Measurements from ENCODE around the gene COL1A1. TPM values are rescaled to one million over a fixed set of nuclear protein-coding genes. Genes with fewer than 3 reads are reported as not detected.

COL1A1 gene
- polyA plus RNA-seq, 1 donor (not counting 4 experiments of a cell fraction or from before 2014, with no cell fraction given), result 0.55 TPM

- Histone ChIP-seq H3K79me2 (ENCODE audit: control insufficient read depth, insufficient read depth, low read length) (no peaks in the 10 kb centered on the region), H3K9me1 (ENCODE audit: control insufficient read depth, extremely low read depth, insufficient read depth, low read length) (no peaks in the 10 kb centered on the region), H3K9me3 (ENCODE audit: control insufficient read depth, low read depth, low read length) (no peaks in the 10 kb centered on the region), H3K36me3 (ENCODE audit: control insufficient read depth in 2 of 2, extremely low read depth in 1 of 2, insufficient read depth in 2 of 2, low read length in 2 of 2) (peaks cover 0 to 10% of the 10 kb centered on the region in 2 experiments), H3K4me3 (ENCODE audit: control insufficient read depth in 2 of 3, extremely low read depth in 1 of 3, insufficient read depth in 2 of 3, low read depth in 1 of 3, low read length in 3 of 3) (no peak overlapping the region), H3K27ac (ENCODE audit: control insufficient read depth, insufficient read depth, low read length) (no peak overlapping the region), H3K4me2 (ENCODE audit: control insufficient read depth, extremely low read depth, insufficient read depth, low read depth, low read length) (no peak overlapping the region), H3K27me3 (ENCODE audit: control insufficient read depth, extremely low read depth, insufficient read depth, low read length) (no peaks in the 10 kb centered on the region), H2AFZ (ENCODE audit: control insufficient read depth, low read length) (no peak overlapping the region), H4K20me1 (ENCODE audit: control insufficient read depth, extremely low read depth, insufficient read depth, low read length) (no peaks in the 10 kb centered on the region), H3K4me1 (ENCODE audit: control insufficient read depth, extremely low read depth, insufficient read depth, low read length) (peaks cover 3% of the 10 kb centered on the region), H3K9ac (ENCODE audit: control insufficient read depth, extremely low read depth, insufficient read depth, low read length) (no peak overlapping the region)
- TF ChIP-seq EZH2 (IDR thresholded peaks at IDR 0.05; ENCODE audit: low read length) (no peak), CTCF (optimal IDR thresholded peaks at IDR 0.05 in 1 of 3, IDR thresholded peaks at IDR 0.05 in 1 of 3, conservative IDR thresholded peaks at IDR 0.05 in 1 of 3; ENCODE audit: extremely low read depth in 1 of 3, insufficient read depth in 2 of 3, low read length in 3 of 3) (no peak)
- FAIRE-seq, result no peak
- dilution Hi-C loops (cut with MboI; ENCODE audit: extremely low pct_ligation_motif_present, low sequenced_read_pairs), result no loop called here
- DNase-seq (ENCODE audit: low read depth, low spot score), result no peak
These were observed 11.7 kb downstream of the COL1A1 start for GRCh38 chr17:50189550-50190292.

- H3K27ac ChIP-seq (ENCODE audit: control insufficient read depth, insufficient read depth, low read length), result no peak overlapping the region
- DNase-seq (ENCODE audit: low read depth, low spot score), result no peak
- dilution Hi-C loops (cut with MboI; ENCODE audit: extremely low pct_ligation_motif_present, low sequenced_read_pairs), result no loop called here
- no peak overlapping the region for H3K4me2 ChIP-seq (ENCODE audit: control insufficient read depth, extremely low read depth, insufficient read depth, low read depth, low read length)
- peaks cover 0 to 10% of the 10 kb centered on the region in 2 experiments for H3K36me3 ChIP-seq (ENCODE audit: control insufficient read depth in 2 of 2, extremely low read depth in 1 of 2, insufficient read depth in 2 of 2, low read length in 2 of 2)
- no peak overlapping the region for H3K9ac ChIP-seq (ENCODE audit: control insufficient read depth, extremely low read depth, insufficient read depth, low read length)
- no peak for FAIRE-seq
- H3K4me1 ChIP-seq (ENCODE audit: control insufficient read depth, extremely low read depth, insufficient read depth, low read length), result peaks cover 10% of the 10 kb centered on the region
- H3K9me3 ChIP-seq (ENCODE audit: control insufficient read depth, low read depth, low read length), result no peaks in the 10 kb centered on the region
- no peak overlapping the region for H2AFZ ChIP-seq (ENCODE audit: control insufficient read depth, low read length)
- no peaks in the 10 kb centered on the region for H3K27me3 ChIP-seq (ENCODE audit: control insufficient read depth, extremely low read depth, insufficient read depth, low read length)
- TF ChIP-seq EZH2 (IDR thresholded peaks at IDR 0.05; ENCODE audit: low read length) (no peak), CTCF (optimal IDR thresholded peaks at IDR 0.05 in 1 of 3, IDR thresholded peaks at IDR 0.05 in 1 of 3, conservative IDR thresholded peaks at IDR 0.05 in 1 of 3; ENCODE audit: extremely low read depth in 1 of 3, insufficient read depth in 2 of 3, low read length in 3 of 3) (no peak)
- no peaks in the 10 kb centered on the region for H4K20me1 ChIP-seq (ENCODE audit: control insufficient read depth, extremely low read depth, insufficient read depth, low read length)
- H3K9me1 ChIP-seq (ENCODE audit: control insufficient read depth, extremely low read depth, insufficient read depth, low read length), result no peaks in the 10 kb centered on the region
- no peak overlapping the region for H3K4me3 ChIP-seq (ENCODE audit: control insufficient read depth in 2 of 3, extremely low read depth in 1 of 3, insufficient read depth in 2 of 3, low read depth in 1 of 3, low read length in 3 of 3)
- H3K79me2 ChIP-seq (ENCODE audit: control insufficient read depth, insufficient read depth, low read length), result no peaks in the 10 kb centered on the region
These were observed 12.4 kb downstream of the COL1A1 start for GRCh38 chr17:50188921-50189549.

Measured in keratinocyte (primary cell).